WTC11 (cell line): Measurements from ENCODE around the gene LIG3.
"Not testable (repeated sequence)": the region's sequence is repeated elsewhere in the genome, so short reads cannot be mapped to it uniquely, and the experiment has no call there.

ENCODE experiments used
- CREM ChIP-seq: sonication (generic); formaldehyde crosslinking; IDR thresholded peaks from 2 replicates; pipeline ENCODE4 v1.8.1; 2022; ENCODE audit warnings: mild to moderate bottlenecking, missing genetic modification reagents, moderate library complexity
- ESRRA ChIP-seq: sonication (generic); formaldehyde crosslinking; IDR thresholded peaks from 2 replicates; pipeline ENCODE4 v1.8.1; 2022; ENCODE audit warnings: mild to moderate bottlenecking, missing genetic modification reagents, borderline replicate concordance
- PRRX2 ChIP-seq: fragments of 250-450 bp; sonication (Bioruptor Pico); IDR thresholded peaks from 2 replicates; pipeline ENCODE4 v1.8.0; 2021; ENCODE audit warnings: mild to moderate bottlenecking
- ZNF219 ChIP-seq: sonication (generic); formaldehyde crosslinking; IDR thresholded peaks from 2 replicates; pipeline ENCODE4 v1.8.0; 2023; ENCODE audit warnings: missing genetic modification reagents, mild to moderate bottlenecking, borderline replicate concordance
- TF ChIP-seq, protein P1 (sequence below): fragments of 200-600 bp; IDR thresholded peaks from 2 replicates; pipeline ENCODE4 v1.8.0; 2022; ENCODE audit warnings: antibody characterized with exemption
- TF ChIP-seq, protein P2 (sequence below): sonication (generic); formaldehyde crosslinking; IDR thresholded peaks from 2 replicates; pipeline ENCODE4 v1.8.0; 2022; ENCODE audit warnings: mild to moderate bottlenecking, missing genetic modification reagents

DNA sequence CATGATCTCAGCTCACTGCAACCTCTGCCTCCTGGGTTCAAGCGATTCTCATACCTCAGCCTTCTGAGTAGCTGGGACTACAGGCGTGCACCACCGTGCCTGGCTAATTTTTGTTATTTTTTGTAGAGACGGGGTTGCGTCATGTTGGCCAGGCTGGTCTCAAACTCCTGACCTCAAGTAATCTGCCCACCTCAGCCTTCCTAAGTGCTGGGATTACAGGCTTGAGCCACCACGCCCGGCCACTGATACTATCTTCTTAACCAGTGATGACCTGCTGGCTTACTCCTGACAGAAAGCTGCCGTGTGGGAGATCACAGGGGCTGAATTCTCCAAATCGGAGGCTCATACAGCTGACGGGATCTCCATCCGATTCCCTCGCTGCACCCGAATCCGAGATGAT is 20.7 kb downstream of the LIG3 start:
- not testable (repeated sequence) for TF ChIP-seq ZNF219 (CRISPR knock-in tag); PRRX2 (CRISPR knock-in tag); ESRRA; CREM (CRISPR knock-in tag)
- TF ChIP-seq, protein P1, sequence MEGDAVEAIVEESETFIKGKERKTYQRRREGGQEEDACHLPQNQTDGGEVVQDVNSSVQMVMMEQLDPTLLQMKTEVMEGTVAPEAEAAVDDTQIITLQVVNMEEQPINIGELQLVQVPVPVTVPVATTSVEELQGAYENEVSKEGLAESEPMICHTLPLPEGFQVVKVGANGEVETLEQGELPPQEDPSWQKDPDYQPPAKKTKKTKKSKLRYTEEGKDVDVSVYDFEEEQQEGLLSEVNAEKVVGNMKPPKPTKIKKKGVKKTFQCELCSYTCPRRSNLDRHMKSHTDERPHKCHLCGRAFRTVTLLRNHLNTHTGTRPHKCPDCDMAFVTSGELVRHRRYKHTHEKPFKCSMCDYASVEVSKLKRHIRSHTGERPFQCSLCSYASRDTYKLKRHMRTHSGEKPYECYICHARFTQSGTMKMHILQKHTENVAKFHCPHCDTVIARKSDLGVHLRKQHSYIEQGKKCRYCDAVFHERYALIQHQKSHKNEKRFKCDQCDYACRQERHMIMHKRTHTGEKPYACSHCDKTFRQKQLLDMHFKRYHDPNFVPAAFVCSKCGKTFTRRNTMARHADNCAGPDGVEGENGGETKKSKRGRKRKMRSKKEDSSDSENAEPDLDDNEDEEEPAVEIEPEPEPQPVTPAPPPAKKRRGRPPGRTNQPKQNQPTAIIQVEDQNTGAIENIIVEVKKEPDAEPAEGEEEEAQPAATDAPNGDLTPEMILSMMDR, result not testable (repeated sequence)
- TF ChIP-seq, protein P2, sequence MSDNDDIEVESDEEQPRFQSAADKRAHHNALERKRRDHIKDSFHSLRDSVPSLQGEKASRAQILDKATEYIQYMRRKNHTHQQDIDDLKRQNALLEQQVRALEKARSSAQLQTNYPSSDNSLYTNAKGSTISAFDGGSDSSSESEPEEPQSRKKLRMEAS (CRISPR knock-in tag), result not testable (repeated sequence)
